H9 (cell line): ENCODE measurements around the gene PLEKHA1. TPM values are rescaled to one million over a fixed set of nuclear protein-coding genes. Genes with fewer than 3 reads are reported as not detected.

Experiments used
- DNase-seq: peaks from one replicate; pipeline ENCODE4 v3.0.0-alpha.2; 2017
- H2AFZ ChIP-seq: one replicate; pipeline ENCODE4 v1.6.1; 2013; ENCODE audit warnings: mild to moderate bottlenecking, low read length, control low read depth, moderate library complexity
- H2AK5ac ChIP-seq: 2 replicates; pipeline ENCODE4 v1.6.1; 2013; ENCODE audit warnings: low read length, control low read depth, mixed read lengths; ENCODE audit not compliant: insufficient read length
- H2BK120ac ChIP-seq: one replicate; pipeline ENCODE4 v1.6.1; 2013; ENCODE audit warnings: low read depth, mild to moderate bottlenecking, low read length, control low read depth, inconsistent platforms; ENCODE audit not compliant: poor library complexity, severe bottlenecking
- H2BK12ac ChIP-seq: 2 replicates; pipeline ENCODE4 v1.6.1; 2013; ENCODE audit warnings: low read length, control low read depth, mixed read lengths, low read depth; ENCODE audit not compliant: insufficient read length
- H2BK15ac ChIP-seq: 2 replicates; pipeline ENCODE4 v1.6.1; 2013; ENCODE audit warnings: low read depth, low read length, control low read depth
- H2BK20ac ChIP-seq: one replicate; pipeline ENCODE4 v1.6.1; 2013; ENCODE audit warnings: low read depth, mild to moderate bottlenecking, low read length, control low read depth, inconsistent platforms; ENCODE audit not compliant: poor library complexity, severe bottlenecking
- H2BK5ac ChIP-seq: 2 replicates; pipeline ENCODE4 v1.6.1; 2013; ENCODE audit warnings: low read length, control low read depth, mixed read lengths; ENCODE audit not compliant: insufficient read length
- H3K14ac ChIP-seq: 2 replicates; pipeline ENCODE4 v1.6.1; 2013; ENCODE audit warnings: low read length, control low read depth; ENCODE audit not compliant: insufficient read depth
- H3K18ac ChIP-seq: 2 replicates; pipeline ENCODE4 v1.6.1; 2013; ENCODE audit warnings: low read depth, mild to moderate bottlenecking, mixed read lengths, low read length, control low read depth; ENCODE audit not compliant: insufficient read length
- H3K23ac ChIP-seq: 2 replicates; pipeline ENCODE4 v1.6.1; 2013; ENCODE audit warnings: low read length, control low read depth, mixed read lengths, low read depth; ENCODE audit not compliant: insufficient read length
- H3K23me2 ChIP-seq: 2 replicates; pipeline ENCODE4 v1.6.1; 2013; ENCODE audit warnings: low read depth, mild to moderate bottlenecking, mixed read lengths, low read length, control low read depth; ENCODE audit not compliant: insufficient read length, poor library complexity, severe bottlenecking
- H3K27ac ChIP-seq: 2 replicates; pipeline ENCODE4 v1.5.1; 2013; ENCODE audit warnings: low read length, control low read depth, mixed read lengths, low read depth; ENCODE audit not compliant: insufficient read length
- H3K27me3 ChIP-seq: 2 replicates; pipeline ENCODE4 v1.6.1; 2013; ENCODE audit warnings: low read length, control low read depth, inconsistent platforms; ENCODE audit not compliant: insufficient read depth
- H3K4ac ChIP-seq: 2 replicates; pipeline ENCODE4 v1.6.1; 2013; ENCODE audit warnings: low read depth, mild to moderate bottlenecking, control low read depth, inconsistent platforms, low read length, moderate library complexity
- H3K4me1 ChIP-seq: 2 replicates; pipeline ENCODE4 v1.6.1; 2013; ENCODE audit warnings: low read length, control low read depth, inconsistent platforms; ENCODE audit not compliant: insufficient read depth
- H3K4me2 ChIP-seq: 2 replicates; pipeline ENCODE4 v1.6.1; 2013; ENCODE audit warnings: low read length, control low read depth, mixed read lengths; ENCODE audit not compliant: insufficient read length, insufficient read depth
- H3K56ac ChIP-seq: 2 replicates; pipeline ENCODE4 v1.6.1; 2013; ENCODE audit warnings: low read depth, mild to moderate bottlenecking, mixed read lengths, low read length, control low read depth; ENCODE audit not compliant: insufficient read length
- H3K79me1 ChIP-seq: 2 replicates; pipeline ENCODE4 v1.6.1; 2013; ENCODE audit warnings: low read depth, mild to moderate bottlenecking, moderate library complexity, low read length, control low read depth, inconsistent platforms; ENCODE audit not compliant: insufficient read depth, poor library complexity, severe bottlenecking
- H3K79me2 ChIP-seq: 2 replicates; pipeline ENCODE4 v1.6.1; 2013; ENCODE audit warnings: low read length, control low read depth, inconsistent platforms; ENCODE audit not compliant: insufficient read depth
- H3K9ac ChIP-seq: 2 replicates; pipeline ENCODE4 v1.6.1; 2013; ENCODE audit warnings: low read length, control low read depth, mixed read lengths; ENCODE audit not compliant: insufficient read length; ENCODE audit errors: extremely low read depth
- H3K9me3 ChIP-seq: one replicate; pipeline ENCODE4 v1.6.1; 2013; ENCODE audit warnings: low read depth, low read length, inconsistent platforms; ENCODE audit not compliant: control insufficient read depth
- H3T11ph ChIP-seq: one replicate; pipeline ENCODE4 v1.6.1; 2013; ENCODE audit warnings: mild to moderate bottlenecking, low read length, control low read depth, inconsistent platforms
- H4K20me1 ChIP-seq: one replicate; pipeline ENCODE4 v1.6.1; 2013; ENCODE audit not compliant: control insufficient read depth, insufficient read length, insufficient read depth
- H4K5ac ChIP-seq: 2 replicates; pipeline ENCODE4 v1.6.1; 2013; ENCODE audit warnings: low read depth, mild to moderate bottlenecking, mixed read lengths, low read length, control low read depth; ENCODE audit not compliant: insufficient read length
- H4K8ac ChIP-seq: replicated peaks from 2 replicates; pipeline ENCODE4 v1.6.1; 2013; ENCODE audit warnings: low read length, control low read depth, mixed read lengths, low read depth; ENCODE audit not compliant: insufficient read length
- H4K91ac ChIP-seq: 2 replicates; pipeline ENCODE4 v1.6.1; 2013; ENCODE audit warnings: low read depth, mild to moderate bottlenecking, moderate library complexity, mixed read lengths, low read length, control low read depth; ENCODE audit not compliant: insufficient read length
- H3K27ac Mint-ChIP-seq, 3 experiments: 2 replicates in 2 of 3; 3 replicates in 1 of 3; pipeline ENCODE4 v1.8.0; 2020 to 2021; ENCODE audit warnings: mixed read lengths in 3 of 3, mild to moderate bottlenecking in 1 of 3, moderate library complexity in 1 of 3
- H3K27me3 Mint-ChIP-seq: 2 replicates; pipeline ENCODE4 v1.8.0; 2021; ENCODE audit warnings: low read depth, mild to moderate bottlenecking, moderate library complexity, mixed read lengths
- H3K36me3 Mint-ChIP-seq, 3 experiments: 2 replicates in 2 of 3; 3 replicates in 1 of 3; pipeline ENCODE4 v1.8.0; 2020 to 2021; ENCODE audit warnings: low read depth in 3 of 3, mixed read lengths in 3 of 3; ENCODE audit not compliant: insufficient read depth in 1 of 3
- H3K4me1 Mint-ChIP-seq, 2 experiments: 2 replicates each; pipeline ENCODE4 v1.8.0; 2020; ENCODE audit warnings: mixed read lengths in 2 of 2
- H3K4me3 Mint-ChIP-seq, 2 experiments: 2 replicates in 1 of 2; 3 replicates in 1 of 2; pipeline ENCODE4 v1.8.0; 2020 to 2021; ENCODE audit warnings: mild to moderate bottlenecking in 2 of 2, mixed read lengths in 2 of 2, moderate library complexity in 1 of 2
- H3K9me3 Mint-ChIP-seq, 2 experiments: 2 replicates in 1 of 2; 3 replicates in 1 of 2; pipeline ENCODE4 v1.8.0; 2020; ENCODE audit warnings: mild to moderate bottlenecking in 2 of 2, mixed read lengths in 2 of 2, moderate library complexity in 1 of 2
- WGBS: extraction: QIAGEN DNeasy Blood & Tissue Kit; methylation state at CpG from one replicate; pipeline ENCODE4 v1.1.7; 2013; ENCODE audit warnings: missing lambda C conversion rate, low lambda C conversion rate, mixed read lengths; ENCODE audit not compliant: insufficient read length; ENCODE audit errors: extremely low coverage; 5-methylcytosine and 5-hydroxymethylcytosine counted together
- total RNA-seq: library from RNA; stranded (reverse); gene quantifications from 2 replicates; pipeline ENCODE4 v1.2.1, GENCODE V29; 2021
- TF ChIP-seq, protein P1 (sequence below): fragments of 200-600 bp; sonication (generic); conservative IDR thresholded peaks from 3 replicates; pipeline ENCODE4 v1.8.0; 2021; ENCODE audit warnings: antibody characterized with exemption, mild to moderate bottlenecking

PLEKHA1 gene
- total RNA-seq, 1 experiment from 2014 or later = 32.7 TPM

GRCh38 chr10:122454071-122454470 lies 79.6 kb downstream of the PLEKHA1 start:
- Histone ChIP-seq H2AFZ (no peak overlapping the region), H4K8ac (no peak overlapping the region), H3K23ac (no peak overlapping the region), H4K20me1 (no peaks in the 10 kb centered on the region), H3K4me2 (no peak overlapping the region), H3K27ac (no peak overlapping the region), H2BK15ac (no peak overlapping the region), H2AK5ac (no peak overlapping the region), H3K14ac (no peak overlapping the region), H3K9ac (no peak overlapping the region), H4K5ac (no peak overlapping the region), H2BK120ac (no peak overlapping the region), H2BK5ac (no peak overlapping the region), H3K27me3 (no peaks in the 10 kb centered on the region), H3K23me2 (no peaks in the 10 kb centered on the region), H3K79me1 (no peaks in the 10 kb centered on the region), H3K4me1 (no peaks in the 10 kb centered on the region), H4K91ac (no peak overlapping the region), H3T11ph (no peak overlapping the region), H3K9me3 (no peaks in the 10 kb centered on the region), H3K4ac (no peak overlapping the region), H2BK12ac (no peak overlapping the region), H3K79me2 (no peaks in the 10 kb centered on the region), H2BK20ac (no peak overlapping the region), H3K56ac (no peak overlapping the region), H3K18ac (no peak overlapping the region)
- Mint-ChIP-seq H3K27ac (no peak overlapping the region), H3K36me3 (no peaks in the 10 kb centered on the region), H3K4me3 (no peak overlapping the region), H3K27me3 (peaks cover 16% of the 10 kb centered on the region), H3K4me1 (peaks cover 4 to 5% of the 10 kb centered on the region in 2 experiments; a peak in 3 of 4 replicates), H3K9me3 (no peaks in the 10 kb centered on the region)
- TF ChIP-seq, protein P1, sequence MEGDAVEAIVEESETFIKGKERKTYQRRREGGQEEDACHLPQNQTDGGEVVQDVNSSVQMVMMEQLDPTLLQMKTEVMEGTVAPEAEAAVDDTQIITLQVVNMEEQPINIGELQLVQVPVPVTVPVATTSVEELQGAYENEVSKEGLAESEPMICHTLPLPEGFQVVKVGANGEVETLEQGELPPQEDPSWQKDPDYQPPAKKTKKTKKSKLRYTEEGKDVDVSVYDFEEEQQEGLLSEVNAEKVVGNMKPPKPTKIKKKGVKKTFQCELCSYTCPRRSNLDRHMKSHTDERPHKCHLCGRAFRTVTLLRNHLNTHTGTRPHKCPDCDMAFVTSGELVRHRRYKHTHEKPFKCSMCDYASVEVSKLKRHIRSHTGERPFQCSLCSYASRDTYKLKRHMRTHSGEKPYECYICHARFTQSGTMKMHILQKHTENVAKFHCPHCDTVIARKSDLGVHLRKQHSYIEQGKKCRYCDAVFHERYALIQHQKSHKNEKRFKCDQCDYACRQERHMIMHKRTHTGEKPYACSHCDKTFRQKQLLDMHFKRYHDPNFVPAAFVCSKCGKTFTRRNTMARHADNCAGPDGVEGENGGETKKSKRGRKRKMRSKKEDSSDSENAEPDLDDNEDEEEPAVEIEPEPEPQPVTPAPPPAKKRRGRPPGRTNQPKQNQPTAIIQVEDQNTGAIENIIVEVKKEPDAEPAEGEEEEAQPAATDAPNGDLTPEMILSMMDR = no peak
- no peak for DNase-seq
- WGBS = no CpG with 5 or more reads among the region's 3 CpGs
